Right lobe of liver (tissue), 4 donors: ENCODE data around the gene NDUFS3.

Experiments used
- CTCF ChIP-seq, 4 donors: fragments of 200-600 bp in 3 of 4; fragments of 450-650 bp in 1 of 4; IDR thresholded peaks; one replicate each; pipeline versions ENCODE4 v1.5.1 to v1.8.0; 2016 to 2022; ENCODE audit warnings: antibody characterized with exemption in 4 of 4, mild to moderate bottlenecking in 2 of 4
- POLR2A ChIP-seq: fragments of 450-650 bp; IDR thresholded peaks from one replicate; pipeline ENCODE4 v1.6.1; 2017; ENCODE audit warnings: antibody characterized with exemption, mild to moderate bottlenecking
- donor health status: DM: no; HTN: no; CAD: no.
- donor health status: DM: no; HTN: no; CAD: no.
- donor health status: DM: no; HTN: yes; CAD: no.

GRCh38 chr11:47529951-47530350 is 48.9 kb upstream of the NDUFS3 start:
- no peak for TF ChIP-seq CTCF (IDR thresholded peaks at IDR 0.05)
- no peak for TF ChIP-seq POLR2A
